ENCODE data around the gene DHRSX.

DNA sequence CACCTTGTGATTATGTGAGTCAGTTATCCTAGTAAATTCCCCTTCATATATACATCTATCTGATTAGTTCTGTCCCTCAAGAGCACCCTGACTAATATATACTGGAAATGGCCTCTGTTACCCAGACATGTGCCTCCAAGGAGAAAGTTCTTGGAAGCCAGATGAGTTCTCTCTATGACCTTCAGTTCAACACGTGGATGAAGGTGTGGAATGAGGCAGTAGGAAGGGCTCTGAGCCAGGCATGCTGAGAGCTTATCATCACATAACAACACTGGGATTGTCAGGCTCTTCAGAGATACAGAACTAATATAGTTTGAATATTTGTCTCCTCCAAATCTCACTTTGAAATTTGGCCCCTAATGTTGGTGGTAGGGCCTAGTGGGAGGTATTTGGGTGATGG, 44.4 kb upstream of the DHRSX start:
- TF ChIP-seq, protein P1, sequence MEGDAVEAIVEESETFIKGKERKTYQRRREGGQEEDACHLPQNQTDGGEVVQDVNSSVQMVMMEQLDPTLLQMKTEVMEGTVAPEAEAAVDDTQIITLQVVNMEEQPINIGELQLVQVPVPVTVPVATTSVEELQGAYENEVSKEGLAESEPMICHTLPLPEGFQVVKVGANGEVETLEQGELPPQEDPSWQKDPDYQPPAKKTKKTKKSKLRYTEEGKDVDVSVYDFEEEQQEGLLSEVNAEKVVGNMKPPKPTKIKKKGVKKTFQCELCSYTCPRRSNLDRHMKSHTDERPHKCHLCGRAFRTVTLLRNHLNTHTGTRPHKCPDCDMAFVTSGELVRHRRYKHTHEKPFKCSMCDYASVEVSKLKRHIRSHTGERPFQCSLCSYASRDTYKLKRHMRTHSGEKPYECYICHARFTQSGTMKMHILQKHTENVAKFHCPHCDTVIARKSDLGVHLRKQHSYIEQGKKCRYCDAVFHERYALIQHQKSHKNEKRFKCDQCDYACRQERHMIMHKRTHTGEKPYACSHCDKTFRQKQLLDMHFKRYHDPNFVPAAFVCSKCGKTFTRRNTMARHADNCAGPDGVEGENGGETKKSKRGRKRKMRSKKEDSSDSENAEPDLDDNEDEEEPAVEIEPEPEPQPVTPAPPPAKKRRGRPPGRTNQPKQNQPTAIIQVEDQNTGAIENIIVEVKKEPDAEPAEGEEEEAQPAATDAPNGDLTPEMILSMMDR (IDR thresholded peaks at IDR 0.05): no peak
- no peak for TF ChIP-seq POLR2A (IDR thresholded peaks at IDR 0.05)

All from testis (tissue), 2 donors.